Dedifferentiated amniotic fluid mesenchymal stem cell (primary cell): Measurements from ENCODE around the gene TRIM10.
"Not testable (repeated sequence)": the region's sequence is repeated elsewhere in the genome, so short reads cannot be mapped to it uniquely, and the experiment has no call there.

Source experiments
- DNase-seq: peaks from one replicate; pipeline ENCODE4 v3.0.0-alpha.2; 2016; ENCODE audit errors: extremely low spot score

Gene TRIM10

DNA sequence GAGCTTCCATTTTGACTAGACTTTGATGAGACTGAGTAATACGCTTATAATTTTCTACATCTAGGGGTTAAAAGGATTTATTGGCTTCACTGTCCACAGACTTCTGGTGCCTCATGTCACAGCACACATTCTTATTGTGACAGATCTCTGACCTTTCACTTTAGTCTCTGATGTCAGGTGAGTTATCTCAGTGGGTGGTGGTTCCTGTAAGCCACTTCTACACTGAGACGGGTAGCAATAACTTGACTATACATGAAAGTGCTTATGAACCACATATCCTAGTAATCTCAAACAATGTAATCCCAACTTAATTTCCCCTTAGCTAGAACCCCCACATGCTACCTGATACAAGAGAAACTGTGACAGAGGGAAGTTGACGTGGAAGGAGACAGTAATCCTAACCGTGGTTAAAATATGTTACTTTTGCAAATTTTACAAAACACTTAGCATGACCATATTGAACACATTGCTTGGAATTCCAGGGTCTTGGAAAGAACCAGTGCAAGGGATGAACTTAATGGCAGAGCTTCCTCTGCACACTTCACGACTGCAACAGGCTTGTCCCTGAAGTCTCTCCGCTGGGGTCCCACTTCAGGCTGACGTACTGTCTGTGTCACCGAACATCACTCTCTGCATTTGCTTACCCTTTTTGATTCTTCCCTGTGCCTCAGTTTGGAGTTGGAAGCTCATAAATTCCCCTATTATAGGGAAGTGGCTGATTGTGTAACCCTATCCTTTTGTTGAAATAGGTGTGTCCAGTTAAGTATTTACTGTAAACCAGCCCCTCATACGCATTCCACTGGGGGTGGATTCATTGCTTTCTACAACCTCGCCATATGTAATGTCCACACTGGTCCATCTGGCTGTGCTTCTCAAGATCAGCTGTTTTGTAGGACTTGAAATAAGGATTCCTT, 31.5 kb downstream of the TRIM10 start:
- DNase-seq = no peak

DNA sequence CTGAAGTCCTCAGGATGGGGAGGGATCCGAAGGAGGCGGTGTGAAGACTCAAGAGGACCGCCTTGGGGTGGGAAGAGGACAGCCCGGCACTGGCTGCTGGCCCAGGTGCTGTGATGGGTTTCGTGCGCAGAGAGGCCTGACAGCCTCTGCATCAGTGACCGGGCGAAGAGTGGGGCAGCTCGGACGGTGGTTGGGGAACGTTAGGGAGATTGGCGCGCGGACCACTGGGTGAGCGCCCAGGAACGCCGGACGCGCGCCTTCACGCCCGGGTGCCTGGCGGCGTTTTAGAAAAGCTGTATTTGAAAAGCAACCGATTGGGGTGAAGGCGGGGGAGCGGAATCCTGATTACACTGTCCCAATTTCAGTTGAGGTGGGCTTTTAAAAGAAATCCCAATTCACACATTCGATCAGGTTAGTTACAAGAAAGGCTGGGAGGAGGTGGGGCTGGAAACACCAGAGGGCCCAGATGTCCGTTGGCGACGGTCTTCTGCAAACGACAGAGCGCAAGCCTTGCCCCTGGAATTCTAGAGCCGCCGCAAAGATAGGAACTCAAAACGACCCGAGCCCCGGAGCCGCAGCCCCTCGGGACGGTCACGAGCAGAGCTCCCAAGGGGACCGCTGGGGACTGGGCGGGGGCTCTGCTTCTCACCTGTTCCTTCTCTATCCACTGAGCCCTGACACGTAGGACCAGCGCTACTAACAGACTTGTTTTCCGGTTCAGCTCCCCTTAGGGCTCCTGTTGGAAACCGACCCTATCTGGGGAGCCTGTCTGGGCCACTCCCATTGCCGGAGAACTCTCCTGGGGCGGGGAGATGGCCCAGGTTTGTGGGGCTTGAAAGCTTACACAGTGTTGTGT, 33.5 kb downstream of the TRIM10 start:
- no peak for DNase-seq

DNA sequence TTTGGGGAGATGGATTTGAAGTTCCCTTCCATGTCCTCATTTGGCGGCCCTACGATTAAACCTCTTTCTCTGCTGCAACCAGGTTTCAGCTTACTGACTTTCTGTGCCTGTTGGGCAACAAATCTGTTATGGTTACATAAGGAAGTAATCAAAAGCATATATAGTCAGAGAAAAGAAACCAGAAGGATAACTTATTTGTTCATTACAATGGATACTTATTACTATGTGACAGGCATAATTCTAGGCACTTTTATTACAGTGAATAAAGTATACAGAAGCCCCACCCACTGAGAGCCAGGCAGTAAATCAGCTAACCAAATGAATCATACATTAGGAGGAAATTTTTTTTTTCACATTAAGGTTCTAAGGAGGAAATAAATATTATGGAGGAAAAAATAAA, 38.5 kb downstream of the TRIM10 start:
- no peak for DNase-seq

DNA sequence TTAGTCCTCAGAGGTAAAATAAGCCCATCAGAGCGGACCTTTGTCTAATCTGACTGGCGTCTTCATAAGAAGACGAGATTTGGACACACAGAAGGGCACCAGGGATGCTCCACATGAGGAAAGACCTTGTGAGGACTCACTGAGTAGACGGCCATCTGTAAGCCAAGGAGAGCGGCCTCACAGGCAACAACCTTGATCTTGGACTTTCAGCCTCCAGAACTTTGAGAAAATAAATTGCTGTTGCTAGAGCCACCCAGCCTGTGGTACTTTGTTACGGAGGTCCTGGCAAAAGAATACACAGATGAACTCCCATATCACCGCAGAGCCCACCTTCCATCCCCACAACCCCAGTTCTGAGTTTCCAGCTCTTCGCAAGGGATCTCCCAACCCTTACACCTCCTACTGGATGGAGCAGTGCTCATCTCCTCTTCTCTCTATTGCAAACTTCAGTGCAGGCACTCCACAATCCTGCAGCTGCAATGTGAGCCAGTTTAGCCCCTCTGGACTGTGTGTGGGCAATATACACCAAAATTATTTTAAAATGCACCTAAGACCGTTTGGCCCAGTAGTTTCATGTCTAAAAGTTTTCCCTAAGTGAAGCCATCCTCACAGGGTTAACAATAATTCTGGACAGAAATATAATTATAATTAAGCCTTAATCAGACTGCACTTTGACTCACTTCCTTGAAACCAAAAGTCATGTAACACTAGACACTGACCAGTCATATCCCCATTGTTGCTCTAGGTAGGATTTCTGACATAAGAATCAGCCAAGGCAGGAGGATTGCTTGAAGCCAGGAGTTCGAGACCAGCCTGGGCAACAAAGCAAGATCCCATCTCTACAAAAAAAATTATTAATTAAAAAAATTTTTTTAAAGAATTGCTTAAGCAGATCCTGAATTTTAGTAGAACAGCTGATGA, 39.3 kb downstream of the TRIM10 start:
- DNase-seq = no peak

DNA sequence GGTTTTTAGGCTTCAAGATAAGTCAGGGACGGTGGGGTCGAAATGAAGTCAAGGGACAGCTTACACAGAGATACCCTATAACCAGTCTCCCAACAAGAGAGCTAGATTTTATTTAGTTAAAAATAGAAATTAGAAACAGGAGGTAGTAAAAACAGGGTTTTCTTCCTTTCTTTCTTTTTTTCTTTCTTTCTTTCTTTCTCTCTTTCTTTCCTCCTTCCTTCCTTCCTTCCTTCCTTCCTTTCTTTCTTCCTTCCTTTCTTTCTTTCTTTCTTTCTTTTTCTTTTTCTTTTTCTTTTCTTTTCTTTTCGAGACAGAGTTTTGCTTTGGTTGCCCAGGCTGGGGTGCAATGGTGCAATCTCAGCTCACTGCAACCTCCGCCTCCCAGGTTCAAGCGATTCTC, 42.3 kb downstream of the TRIM10 start:
- not testable (repeated sequence) for DNase-seq

DNA sequence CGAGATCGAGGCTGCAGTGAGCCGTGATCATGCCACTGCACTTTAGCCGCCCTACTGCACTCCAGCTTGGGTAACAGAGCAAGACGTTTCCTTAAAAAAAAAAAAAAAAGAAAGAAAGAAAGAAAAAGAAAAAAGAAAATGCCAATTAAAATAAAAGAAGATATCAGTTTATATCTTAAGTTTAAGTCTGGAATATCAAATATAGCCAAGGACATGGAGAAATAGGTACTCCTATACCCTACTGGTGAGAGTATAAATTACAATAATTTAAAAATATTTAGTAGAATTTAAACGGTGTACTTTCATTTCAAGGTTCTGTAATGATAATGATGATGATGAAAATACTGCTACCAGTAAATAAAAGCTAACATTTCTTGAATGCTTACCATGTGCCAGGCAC, 44.3 kb downstream of the TRIM10 start:
- no peak for DNase-seq

DNA sequence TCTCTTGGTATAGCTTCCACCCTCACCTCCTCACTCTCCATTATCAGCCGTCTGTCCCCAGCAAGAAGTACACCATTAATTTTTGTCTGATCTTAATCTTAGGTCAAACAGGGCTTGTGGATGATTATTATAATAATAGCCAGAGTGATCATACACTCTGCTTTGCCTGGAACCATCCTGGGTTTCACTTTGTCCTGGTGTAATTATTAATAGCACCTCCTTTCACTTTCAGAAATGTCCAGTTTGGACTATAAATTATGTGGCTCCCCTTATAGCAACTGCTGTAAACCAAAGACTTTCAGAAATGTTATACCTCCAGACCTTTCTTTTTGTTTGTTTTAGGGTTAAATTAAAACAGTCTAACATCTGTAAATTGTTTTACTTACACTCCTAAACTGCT, 47.2 kb downstream of the TRIM10 start:
- DNase-seq = no peak

DNA sequence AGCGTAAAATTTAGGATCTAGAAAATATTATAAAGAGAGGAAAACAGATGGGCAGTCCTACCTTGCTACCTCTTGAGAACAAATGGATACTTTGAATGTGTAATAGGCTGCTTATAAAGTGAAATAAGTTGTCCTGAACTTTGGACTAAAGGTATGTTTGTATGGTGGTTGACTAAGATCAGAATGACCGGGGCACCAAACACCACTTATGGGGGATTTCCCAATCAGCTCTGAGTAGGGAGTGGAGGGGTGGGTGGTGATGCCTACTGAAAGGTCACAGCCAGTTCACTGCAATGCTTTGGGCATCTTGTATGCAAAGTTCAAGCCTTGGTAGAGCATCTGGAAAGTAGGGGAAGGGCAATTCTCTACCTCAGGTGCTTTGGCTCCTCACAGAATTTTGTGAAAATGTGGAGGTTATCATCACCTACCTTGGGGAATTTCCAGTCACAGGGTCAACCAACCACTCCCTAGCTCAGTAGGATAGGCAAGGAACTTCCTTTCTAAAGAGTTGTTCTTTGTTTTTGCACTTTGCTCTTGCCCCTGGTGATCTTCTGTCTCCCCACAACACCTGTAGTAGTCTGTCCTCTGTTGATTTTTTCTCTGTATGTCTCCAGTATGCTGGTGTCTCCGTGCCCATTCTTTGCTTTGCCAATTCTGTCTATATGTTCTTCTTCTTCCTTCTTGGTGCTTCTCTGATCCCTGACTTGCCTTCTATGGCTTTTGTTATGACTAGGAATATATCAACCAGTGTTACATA, 47.8 kb downstream of the TRIM10 start, which contains the start of gene TRIM31:
TRIM31 (minus strand) TSS at position 88 of the 757 bp plus-strand sequence. CDS start 285 bp downstream, outside the sequence.
- DNase-seq = no peak

DNA sequence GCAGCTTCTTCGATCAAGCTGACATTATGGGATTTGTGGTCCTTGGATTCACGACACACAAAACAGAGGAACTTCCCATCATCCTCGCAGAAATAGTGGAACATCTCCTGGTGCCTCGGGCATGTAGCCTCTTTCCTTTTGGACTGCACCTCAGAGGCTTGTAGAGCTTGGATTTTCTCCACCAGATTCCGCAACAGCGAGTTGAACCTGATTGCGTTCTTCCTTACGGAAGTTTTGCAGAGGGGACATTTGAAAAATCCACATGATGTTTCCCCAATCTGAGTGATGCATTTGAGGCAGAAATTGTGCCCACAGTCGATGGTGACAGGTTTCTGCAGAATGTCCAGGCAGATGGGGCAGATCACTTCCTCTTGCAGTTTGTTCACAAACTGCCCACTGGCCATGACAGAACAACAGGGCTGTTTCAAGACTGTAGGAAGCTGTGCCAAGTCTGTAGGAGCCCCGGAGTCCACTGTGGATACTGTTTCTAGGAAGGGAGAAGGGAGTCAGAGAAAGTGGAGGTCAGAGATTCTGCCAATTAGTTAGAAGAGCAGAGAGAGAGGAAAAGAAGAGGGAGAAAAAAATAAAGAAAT, 48.5 kb downstream of the TRIM10 start:
- DNase-seq = no peak

DNA sequence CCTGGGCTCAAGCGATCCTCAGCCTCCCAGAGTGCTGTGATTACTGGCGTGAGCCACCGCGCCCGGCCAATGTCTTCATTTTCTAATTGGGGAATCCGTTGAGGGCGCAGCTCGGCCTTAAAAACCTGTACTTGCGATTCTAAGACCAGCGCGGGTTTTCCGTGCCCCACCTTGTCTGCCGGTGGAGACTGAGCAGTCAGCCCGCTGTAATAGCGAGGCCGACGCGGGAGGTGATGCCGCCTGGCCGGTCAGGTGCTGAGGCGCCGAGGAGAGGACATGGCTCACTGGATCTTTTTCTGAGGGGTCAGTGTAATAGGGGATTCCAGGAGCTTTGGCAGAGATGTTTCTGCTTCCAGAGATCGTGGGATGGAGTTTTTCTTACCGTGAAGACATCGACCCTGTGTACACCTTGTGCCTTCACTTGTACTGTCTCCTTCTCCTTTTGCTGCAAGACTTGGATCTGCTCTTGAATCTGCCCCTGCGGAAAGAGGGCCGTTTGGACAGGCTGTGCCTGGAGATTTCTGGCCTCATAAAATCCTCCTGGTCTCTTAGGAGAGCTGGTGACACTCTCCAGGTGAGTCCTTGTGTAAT, 49.6 kb downstream of the TRIM10 start:
- no peak for DNase-seq

DNA sequence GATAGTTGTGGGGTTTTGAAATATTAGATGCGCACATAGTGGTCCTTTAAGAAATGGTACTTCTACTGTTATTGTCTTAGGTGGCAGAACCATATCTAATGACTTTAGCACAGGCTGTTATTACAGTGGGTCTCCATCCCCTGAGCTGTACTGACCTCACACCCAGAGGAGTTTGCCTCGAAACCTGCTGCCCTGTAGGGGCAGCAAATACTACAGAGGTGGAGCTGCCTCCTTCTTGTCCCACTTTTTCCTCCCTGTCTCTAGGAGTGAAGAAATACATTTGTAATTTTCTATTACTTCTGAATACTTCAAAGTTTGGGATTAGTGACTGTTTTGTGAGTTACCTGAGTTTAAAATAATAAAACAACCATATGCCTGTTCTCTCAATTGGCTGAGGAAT, 56.4 kb downstream of the TRIM10 start:
- DNase-seq = no peak

DNA sequence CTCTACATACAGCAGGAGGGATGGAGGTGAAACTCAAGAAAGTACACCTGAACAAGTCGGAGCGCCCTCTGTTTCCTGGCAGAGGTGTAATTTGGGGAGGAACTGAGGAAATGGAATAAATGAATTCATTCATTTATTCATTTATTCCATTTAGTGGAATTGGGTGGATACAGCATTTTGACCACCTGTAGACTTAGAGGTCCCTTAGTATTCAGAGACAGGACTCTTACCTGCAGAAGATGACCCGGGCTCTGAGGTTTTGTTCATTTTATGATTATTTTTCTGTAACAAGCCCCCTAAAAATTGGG, 57.2 kb downstream of the TRIM10 start:
- no peak for DNase-seq

DNA sequence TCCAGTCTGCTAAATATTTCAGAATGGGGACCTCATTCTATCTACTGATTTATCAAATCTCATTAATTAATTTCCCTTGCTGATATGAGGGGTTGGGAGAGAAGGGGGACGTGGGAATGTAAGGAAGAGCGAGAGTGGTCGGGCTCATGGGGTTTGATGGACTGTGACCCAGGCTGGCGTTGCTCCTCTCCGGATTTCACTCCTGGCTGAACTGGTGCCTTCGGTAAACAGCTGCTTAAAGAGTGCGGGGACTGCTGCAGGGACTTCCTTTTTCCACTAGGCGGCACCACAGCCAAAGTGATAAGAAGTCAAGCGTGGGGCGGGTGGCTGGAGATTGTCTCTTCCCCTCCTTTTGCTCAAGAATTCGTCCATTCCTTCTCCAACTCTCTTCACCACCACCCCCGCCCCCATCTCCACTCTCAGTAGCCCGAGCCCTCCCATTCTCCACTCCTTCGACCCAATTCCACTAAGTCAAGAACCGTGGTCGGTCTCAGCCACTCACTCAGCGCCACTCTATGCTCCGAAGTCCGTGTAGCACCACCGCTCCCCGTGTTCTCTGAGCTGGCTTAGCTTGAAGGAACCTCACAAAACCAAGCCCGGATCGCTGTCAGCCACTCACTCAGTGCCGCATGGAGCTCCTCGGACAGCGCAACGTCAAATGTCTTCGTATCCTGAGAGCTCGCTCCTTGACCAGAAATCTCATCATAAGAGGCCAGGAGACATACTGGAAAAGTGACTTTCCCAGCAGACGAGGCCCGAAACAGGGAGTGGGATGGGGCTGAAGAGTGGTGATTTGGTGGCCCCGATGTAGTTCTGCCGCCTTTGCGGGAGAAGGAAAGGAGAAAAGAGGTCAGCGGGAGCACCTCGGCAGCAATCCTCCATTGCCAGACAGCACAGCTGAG, 57.8 kb downstream of the TRIM10 start:
- peak; percentile 91 for DNase-seq

DNA sequence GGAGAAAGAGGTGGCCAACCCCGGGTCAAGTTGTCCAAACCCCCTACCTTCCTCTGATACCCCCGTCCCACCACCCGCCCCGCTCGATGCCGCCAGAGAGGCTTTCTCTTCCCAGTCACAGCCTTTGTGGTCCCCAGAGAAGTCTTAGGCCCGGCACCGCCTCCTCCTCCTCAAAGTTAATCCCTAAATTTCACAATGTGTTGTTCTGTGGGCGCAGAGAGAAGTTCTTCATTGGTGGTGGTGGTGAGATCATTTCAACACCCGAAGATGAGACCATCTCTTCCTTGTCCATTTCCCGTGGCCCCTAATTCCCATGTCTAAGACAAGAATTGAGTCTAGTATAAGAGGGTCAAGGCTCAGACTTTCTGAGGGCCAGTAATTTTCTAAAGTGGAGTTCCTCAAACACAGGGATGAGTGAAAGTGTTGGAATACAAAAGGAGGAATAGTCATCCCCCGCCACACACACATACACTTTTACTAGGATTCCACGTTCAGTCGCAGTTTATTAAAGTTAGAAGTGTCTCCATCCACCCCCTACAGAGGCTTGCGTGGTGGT, 58.5 kb downstream of the TRIM10 start:
- DNase-seq = no peak
